Astrocyte of the cerebellum (primary cell): Measurements from ENCODE around the gene MYO3B.
"Not testable (repeated sequence)": the region's sequence is repeated elsewhere in the genome, so short reads cannot be mapped to it uniquely, and the experiment has no call there.

ENCODE experiments used
- DNase-seq: peaks from one replicate; pipeline ENCODE4 v3.0.0-alpha.2; 2011; ENCODE audit warnings: low read depth
- H3K4me3 ChIP-seq: 2 replicates; pipeline ENCODE4 v1.5.1; 2011; ENCODE audit warnings: mild to moderate bottlenecking, low read depth, low read length, moderate library complexity
- in situ Hi-C: cut with HindIII; loops from 2 replicates; pipeline ENCODE4 v1.10.0; 2017; ENCODE audit warnings: low sequenced_read_pairs
- TF ChIP-seq, protein P1 (sequence below): IDR thresholded peaks from 2 replicates; pipeline ENCODE4 v1.5.1; 2012; ENCODE audit warnings: low read length, low read depth, moderate library complexity, mild to moderate bottlenecking; ENCODE audit errors: missing control alignments

Gene MYO3B

DNA sequence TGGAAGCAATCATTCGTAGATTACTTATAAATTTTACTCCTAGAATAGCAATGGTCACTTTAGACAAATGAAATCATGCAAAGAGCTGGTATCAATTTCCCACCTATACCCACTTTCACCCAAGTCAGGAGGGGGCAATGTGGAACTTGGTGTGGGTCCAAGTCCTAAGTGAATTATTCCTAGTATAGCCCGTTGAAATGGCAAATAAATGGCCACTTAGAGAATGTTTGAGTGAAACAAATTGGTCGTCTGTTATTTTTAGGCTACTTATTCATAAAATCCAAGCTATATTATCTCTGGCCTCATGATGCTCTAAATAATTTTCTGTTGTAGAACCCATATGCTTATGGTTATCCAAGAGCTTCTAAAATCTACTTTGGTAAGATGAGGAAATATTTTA is 98.1 kb downstream of the MYO3B start:
- no peak overlapping the region for H3K4me3 ChIP-seq
- TF ChIP-seq, protein P1, sequence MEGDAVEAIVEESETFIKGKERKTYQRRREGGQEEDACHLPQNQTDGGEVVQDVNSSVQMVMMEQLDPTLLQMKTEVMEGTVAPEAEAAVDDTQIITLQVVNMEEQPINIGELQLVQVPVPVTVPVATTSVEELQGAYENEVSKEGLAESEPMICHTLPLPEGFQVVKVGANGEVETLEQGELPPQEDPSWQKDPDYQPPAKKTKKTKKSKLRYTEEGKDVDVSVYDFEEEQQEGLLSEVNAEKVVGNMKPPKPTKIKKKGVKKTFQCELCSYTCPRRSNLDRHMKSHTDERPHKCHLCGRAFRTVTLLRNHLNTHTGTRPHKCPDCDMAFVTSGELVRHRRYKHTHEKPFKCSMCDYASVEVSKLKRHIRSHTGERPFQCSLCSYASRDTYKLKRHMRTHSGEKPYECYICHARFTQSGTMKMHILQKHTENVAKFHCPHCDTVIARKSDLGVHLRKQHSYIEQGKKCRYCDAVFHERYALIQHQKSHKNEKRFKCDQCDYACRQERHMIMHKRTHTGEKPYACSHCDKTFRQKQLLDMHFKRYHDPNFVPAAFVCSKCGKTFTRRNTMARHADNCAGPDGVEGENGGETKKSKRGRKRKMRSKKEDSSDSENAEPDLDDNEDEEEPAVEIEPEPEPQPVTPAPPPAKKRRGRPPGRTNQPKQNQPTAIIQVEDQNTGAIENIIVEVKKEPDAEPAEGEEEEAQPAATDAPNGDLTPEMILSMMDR, result no peak
- in situ Hi-C loops, result no loop called here
- DNase-seq, result no peak

GRCh38 chr2:170276925-170277629 is 99.1 kb downstream of the MYO3B start:
- H3K4me3 ChIP-seq, result no peak overlapping the region

DNA sequence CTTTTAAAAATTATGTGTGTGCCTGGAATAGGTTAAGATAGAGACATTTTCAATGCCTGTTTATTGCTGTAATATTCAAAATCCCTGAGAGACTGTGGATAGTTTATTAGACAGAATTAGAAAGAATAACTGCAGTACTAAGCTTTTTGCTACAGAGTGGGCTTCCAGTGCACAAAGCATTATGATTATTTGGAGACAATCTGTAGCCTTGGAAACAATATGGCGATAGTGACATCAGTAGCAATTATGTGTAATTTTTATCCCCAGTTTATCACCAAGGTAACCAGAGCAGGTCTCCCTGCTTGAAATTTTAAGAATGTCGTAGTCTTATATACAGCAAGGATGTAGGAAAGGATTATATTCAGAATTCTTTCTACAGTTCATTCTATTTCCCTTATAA is 100.0 kb downstream of the MYO3B start:
- in situ Hi-C loops, result no loop called here
- no peak for DNase-seq
- TF ChIP-seq, protein P1, result no peak
- no peak overlapping the region for H3K4me3 ChIP-seq

More at GRCh38 chr2:170276925-170277629, 99.1 kb downstream of the MYO3B start:
- no peak for DNase-seq
- in situ Hi-C loops, result no loop called here
- TF ChIP-seq, protein P1, result no peak

- H3K4me3 ChIP-seq, DNase-seq, in situ Hi-C loops: not testable (repeated sequence)
These were observed 101.7 kb downstream of the MYO3B start for GRCh38 chr2:170279615-170280014.

DNA sequence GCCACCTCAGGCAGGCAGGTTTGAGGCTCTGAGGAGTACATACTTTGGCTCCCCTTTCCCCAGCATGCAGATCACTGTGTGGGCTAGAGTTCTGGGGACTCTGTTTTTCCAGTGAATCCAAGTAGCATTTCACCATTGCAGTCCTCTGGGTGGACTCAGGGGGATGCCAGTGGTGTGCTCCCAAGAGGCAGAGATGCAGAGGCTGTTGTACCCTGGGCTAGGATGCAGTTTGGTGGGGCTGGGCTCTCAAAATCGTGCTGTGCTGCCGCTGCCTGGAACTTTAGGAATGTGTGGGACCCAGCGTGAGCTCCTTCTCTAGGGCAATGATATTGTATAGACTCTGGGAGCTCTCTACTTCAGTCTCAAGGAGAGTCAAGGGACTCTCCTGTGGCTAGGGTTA is 104.9 kb downstream of the MYO3B start:
- TF ChIP-seq, protein P1, result no peak

DNA sequence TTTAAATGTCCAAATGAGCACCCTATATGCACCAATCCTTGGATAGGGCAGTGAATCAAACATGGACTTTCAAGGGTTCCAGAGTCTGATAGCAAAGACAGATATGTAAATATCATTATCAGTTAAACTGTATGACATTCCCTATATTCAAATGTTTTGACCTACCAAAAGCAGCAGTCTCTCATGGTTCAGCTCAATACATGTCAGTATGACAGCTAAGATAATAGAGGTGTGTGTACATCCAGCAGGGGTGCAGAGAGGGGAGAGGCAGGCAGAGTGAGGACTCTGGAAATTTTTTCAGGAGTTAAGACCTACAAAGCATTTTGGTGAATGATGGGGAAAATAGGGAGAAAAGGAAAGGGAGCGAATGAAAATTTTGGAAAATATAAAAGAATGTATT is 106.3 kb downstream of the MYO3B start:
- DNase-seq, result no peak
- TF ChIP-seq, protein P1, result no peak
- H3K4me3 ChIP-seq, result no peak overlapping the region
- in situ Hi-C loops, result no loop called here

More for the DNA sequence above, 104.9 kb downstream of the MYO3B start:
- no peak overlapping the region for H3K4me3 ChIP-seq
- DNase-seq, result no peak
- in situ Hi-C loops, result no loop called here

DNA sequence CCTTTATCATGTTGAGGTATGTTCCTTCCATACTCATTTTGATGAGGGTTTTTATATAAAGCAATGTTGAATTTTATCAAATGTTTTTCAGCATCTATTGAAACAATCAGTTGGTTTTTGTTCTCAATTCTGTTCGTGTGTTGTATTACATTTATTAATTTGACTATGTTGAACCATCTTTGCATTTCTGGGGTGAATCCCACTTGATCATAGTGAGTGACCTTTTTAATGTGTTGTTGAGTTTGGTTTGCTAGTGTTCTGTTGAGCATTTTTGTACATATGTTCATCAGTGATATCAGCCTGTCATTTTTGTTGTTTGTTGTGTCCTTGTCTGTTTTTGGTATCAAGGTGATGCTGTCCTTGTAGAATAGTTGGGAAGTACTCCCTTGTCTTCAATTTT is 110.9 kb downstream of the MYO3B start:
- in situ Hi-C loops, result no loop called here
- DNase-seq, result no peak
- H3K4me3 ChIP-seq, result no peak overlapping the region
- TF ChIP-seq, protein P1, result no peak
